Fibroblast of lung (primary cell): ENCODE results near the gene FMNL2.

Experiments
- CTCF ChIP-seq, 2 donors: IDR thresholded peaks in 1 of 2; conservative IDR thresholded peaks in 1 of 2; 1 replicate in 1 of 2; 2 replicates in 1 of 2; pipeline ENCODE4 v1.5.1; 2011 to 2012; ENCODE audit warnings: low read length in 2 of 2, control low read depth in 1 of 2, inconsistent platforms in 1 of 2, low read depth in 1 of 2, mild to moderate bottlenecking in 1 of 2
- EZH2 ChIP-seq: IDR thresholded peaks from 2 replicates; pipeline ENCODE4 v1.5.1; 2012; ENCODE audit warnings: low read length, control low read depth, mild to moderate bottlenecking; ENCODE audit errors: missing control alignments

- TF ChIP-seq CTCF (conservative IDR thresholded peaks at IDR 0.05 in 1 of 2, IDR thresholded peaks at IDR 0.05 in 1 of 2; ENCODE audit: low read depth in 1 of 2, low read length in 2 of 2), result no peak
- TF ChIP-seq EZH2, result no peak
These were observed 72.3 kb downstream of the FMNL2 start for GRCh38 chr2:152407204-152407721.
